ENCODE data around the gene ZNF445. TPM values are rescaled to one million over a fixed set of nuclear protein-coding genes. Genes with fewer than 3 reads are reported as not detected.

ZNF445 gene
- total RNA-seq, 4 donors from 2014 or later: 5.4 to 17.3 (median 10.5) TPM

- Histone ChIP-seq H3K4me1 (no peaks in the 10 kb centered on the region), H3K27ac (no peak overlapping the region), H3K4me3 (no peak overlapping the region), H3K9me3 (peaks cover 0 to 9% (median 0%) of the 10 kb centered on the region in 4 donors), H3K36me3 (no peaks in the 10 kb centered on the region), H3K27me3 (no peaks in the 10 kb centered on the region)
- TF ChIP-seq POLR2A (IDR thresholded peaks at IDR 0.05) (no peak), CTCF (IDR thresholded peaks at IDR 0.05) (no peak)
- DNase-seq: no peak
Observed at GRCh38 chr3:44387404-44387803, 90.1 kb downstream of the ZNF445 start.

Other genes starting within 250 kb of the ZNF445 start
- gene TOPAZ1, start 235.8 kb downstream of the ZNF445 start, total RNA-seq: not detected
- 10 to 100 TPM; 14.7 to 25.9 (median 17.8) TPM for gene TCAIM, start 138.9 kb downstream of the ZNF445 start, total RNA-seq
- 1 to 10 TPM; 3.2 to 5.8 (median 4.1) TPM for gene ZKSCAN7, start 77.5 kb upstream of the ZNF445 start, total RNA-seq
- 1 to 10 TPM in 2 of 4 donors, under 1 TPM in 2; 0.54 to 1.2 (median 0.98) TPM for gene ZNF660, start 107.3 kb upstream of the ZNF445 start, total RNA-seq
- 10 to 100 TPM; 10.5 to 19.1 (median 14.7) TPM for gene ZNF197, start 147.4 kb upstream of the ZNF445 start, total RNA-seq
- gene ZNF35, start 171.1 kb upstream of the ZNF445 start, total RNA-seq: 10 to 100 TPM in 2 of 4 donors, 1 to 10 TPM in 2; 7.2 to 21.5 (median 10.3) TPM
- gene ZNF502, start 235.0 kb upstream of the ZNF445 start, total RNA-seq: 1 to 10 TPM; 2.3 to 5.0 (median 3.5) TPM

Data from Peyer's patch (tissue), 4 donors.